ENCODE measurements around the gene ELMO1.

ELMO1 gene

DNA sequence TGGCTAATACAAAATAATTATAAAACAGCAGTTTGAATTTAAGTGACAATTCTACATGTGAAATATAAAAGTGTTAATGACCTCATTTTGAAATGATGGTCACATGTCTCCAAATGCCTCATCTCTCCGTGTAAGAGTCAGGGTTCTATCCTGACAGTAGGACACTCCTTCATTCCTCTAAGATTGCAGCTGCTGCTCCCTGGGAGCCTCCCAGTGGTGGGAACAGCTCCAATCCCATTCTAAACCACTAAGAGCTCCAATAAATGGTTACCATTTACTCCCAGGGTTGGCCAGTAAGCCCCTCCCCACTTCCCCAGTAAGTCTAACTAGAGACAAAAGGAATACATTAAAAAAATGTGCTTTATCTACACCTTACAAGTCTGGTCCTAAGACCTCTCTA is 379.8 kb downstream of the ELMO1 start:
- TF ChIP-seq ZFX (IDR thresholded peaks at IDR 0.05; ENCODE audit: borderline replicate concordance) = no peak
- TF ChIP-seq, protein P1, sequence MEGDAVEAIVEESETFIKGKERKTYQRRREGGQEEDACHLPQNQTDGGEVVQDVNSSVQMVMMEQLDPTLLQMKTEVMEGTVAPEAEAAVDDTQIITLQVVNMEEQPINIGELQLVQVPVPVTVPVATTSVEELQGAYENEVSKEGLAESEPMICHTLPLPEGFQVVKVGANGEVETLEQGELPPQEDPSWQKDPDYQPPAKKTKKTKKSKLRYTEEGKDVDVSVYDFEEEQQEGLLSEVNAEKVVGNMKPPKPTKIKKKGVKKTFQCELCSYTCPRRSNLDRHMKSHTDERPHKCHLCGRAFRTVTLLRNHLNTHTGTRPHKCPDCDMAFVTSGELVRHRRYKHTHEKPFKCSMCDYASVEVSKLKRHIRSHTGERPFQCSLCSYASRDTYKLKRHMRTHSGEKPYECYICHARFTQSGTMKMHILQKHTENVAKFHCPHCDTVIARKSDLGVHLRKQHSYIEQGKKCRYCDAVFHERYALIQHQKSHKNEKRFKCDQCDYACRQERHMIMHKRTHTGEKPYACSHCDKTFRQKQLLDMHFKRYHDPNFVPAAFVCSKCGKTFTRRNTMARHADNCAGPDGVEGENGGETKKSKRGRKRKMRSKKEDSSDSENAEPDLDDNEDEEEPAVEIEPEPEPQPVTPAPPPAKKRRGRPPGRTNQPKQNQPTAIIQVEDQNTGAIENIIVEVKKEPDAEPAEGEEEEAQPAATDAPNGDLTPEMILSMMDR (IDR thresholded peaks at IDR 0.05) = no peak
- H3K27ac ChIP-seq = no peak overlapping the region

DNA sequence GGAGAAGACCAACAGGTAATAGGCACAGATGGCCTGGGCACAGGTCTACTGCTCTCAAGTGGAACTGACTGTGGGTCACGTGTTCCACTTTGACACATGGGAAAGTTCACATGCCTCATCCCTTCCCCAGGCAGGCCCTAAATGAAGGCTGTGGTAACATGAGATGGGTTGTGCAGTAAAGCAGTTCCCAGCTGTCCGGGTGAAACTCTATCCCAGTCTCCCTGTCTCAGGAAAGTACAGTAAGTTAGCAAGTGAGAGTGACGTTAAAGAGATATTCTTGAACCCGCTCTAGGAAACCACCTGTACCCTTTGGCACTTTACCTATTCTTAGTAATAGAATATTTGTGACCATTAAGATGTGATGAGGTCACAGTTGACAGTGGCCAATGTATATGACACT is 380.6 kb downstream of the ELMO1 start:
- TF ChIP-seq ZFX (IDR thresholded peaks at IDR 0.05; ENCODE audit: borderline replicate concordance) = no peak
- TF ChIP-seq, protein P1 (IDR thresholded peaks at IDR 0.05) = no peak
- H3K27ac ChIP-seq = no peak overlapping the region

DNA sequence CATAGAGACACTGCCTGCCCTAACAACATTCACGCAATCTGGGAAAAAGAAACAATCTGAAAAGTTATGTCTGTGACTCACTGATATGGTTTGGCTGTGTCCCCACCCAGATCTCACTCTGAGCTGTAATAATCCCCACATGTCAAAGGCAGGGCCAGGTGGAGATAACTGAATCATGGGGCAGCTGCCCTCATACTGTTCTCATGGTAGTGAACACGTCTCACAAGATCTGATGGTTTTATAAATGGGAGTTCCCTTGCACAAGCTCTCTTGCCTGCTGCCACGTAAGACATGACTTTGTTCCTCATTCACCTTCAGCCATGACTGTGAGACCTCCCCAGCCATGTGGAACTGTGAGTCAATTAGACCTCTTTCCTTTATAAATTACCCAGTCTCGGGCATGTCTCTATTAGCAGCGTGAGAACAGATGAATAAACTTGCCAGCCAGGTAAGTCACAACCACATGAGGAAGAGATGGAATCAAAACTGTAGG is 382.8 kb downstream of the ELMO1 start:
- no peak overlapping the region for H3K27ac ChIP-seq
- TF ChIP-seq ZFX (IDR thresholded peaks at IDR 0.05; ENCODE audit: borderline replicate concordance) = no peak
- TF ChIP-seq, protein P1 (IDR thresholded peaks at IDR 0.05) = no peak

DNA sequence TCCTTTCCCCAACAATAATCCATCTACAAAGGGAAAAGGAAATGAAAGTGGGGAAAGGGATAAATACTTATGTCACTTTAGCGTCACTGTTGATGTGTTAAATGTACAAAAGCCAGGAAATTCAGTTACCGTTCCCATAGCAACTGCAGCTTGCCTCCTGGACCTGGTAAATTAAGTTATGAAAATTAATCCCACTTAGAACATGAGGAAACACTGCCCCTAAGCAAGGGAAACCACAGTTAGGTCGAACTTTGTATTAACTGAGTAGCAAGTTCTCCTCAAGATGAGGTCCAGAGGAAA is 386.2 kb downstream of the ELMO1 start:
- no peak for TF ChIP-seq ZFX (IDR thresholded peaks at IDR 0.05; ENCODE audit: borderline replicate concordance)
- TF ChIP-seq, protein P1 (IDR thresholded peaks at IDR 0.05) = no peak
- no peak overlapping the region for H3K27ac ChIP-seq

DNA sequence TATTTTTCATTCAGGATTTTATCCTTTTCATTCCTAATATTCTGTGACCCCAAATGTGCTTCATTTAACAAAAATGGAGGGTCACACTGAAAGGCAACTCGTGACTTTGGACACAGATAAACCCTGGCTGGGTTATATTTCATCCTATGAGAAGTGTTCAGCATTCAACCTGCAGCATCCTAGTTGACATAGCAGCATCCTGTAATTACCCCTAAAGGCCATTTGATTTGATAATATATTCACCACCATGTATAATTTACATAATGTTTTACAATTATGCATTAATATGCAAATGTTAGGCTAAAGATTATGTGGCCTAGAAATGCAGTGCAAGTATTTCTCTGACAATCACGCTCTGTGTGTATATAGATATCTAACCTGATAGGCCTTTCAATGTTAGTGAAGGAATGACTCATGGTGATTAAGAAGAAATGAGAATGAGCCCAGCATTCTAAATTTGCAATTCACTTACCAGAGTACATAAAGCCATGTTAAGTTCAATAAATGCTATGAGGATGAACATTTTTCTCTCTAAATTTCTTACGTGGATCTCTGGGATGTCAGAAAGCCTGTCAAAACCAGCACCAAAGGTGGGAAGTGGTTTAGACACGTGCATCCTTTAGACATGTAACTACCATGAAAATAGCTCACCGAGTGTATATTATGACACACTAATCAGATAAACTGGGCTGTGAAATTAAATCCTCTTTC is 386.7 kb downstream of the ELMO1 start:
- no peak overlapping the region for H3K27ac ChIP-seq
- TF ChIP-seq ZFX (IDR thresholded peaks at IDR 0.05; ENCODE audit: borderline replicate concordance) = no peak
- TF ChIP-seq, protein P1 (IDR thresholded peaks at IDR 0.05) = no peak

DNA sequence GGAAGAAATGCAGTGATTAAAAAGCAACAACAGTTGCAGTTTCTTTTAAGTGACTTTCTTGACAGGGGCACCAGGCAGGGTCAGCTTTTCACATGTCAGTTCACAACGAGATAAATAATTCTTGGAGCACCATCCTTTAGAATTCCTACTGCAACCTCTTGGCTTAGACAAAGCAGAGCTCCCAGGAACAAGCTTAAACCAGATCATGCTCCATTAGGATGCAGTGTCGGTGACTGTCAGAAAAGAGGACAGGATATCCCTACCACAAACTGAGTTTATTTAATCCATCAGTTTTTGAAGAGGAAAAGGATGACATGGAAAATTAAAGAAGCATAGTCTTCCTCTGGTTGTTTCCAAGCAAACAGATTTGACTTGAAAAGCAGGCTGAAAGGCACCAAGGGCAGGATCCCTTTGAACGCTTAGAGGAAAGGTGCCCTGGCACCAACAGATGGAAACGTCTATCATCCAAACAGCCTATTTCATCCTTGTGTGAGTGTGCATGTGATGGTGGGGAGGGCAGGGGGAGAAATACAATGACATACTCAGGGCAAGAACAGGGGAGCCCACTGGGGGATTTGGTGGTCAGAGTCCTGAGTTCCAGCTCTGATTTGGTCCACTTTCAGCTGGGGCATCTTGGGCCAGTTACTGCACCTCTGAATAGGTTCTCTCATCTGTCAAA is 392.3 kb downstream of the ELMO1 start:
- H3K27ac ChIP-seq = no peak overlapping the region
- TF ChIP-seq, protein P1 (IDR thresholded peaks at IDR 0.05) = no peak
- TF ChIP-seq ZFX (IDR thresholded peaks at IDR 0.05; ENCODE audit: borderline replicate concordance) = no peak

DNA sequence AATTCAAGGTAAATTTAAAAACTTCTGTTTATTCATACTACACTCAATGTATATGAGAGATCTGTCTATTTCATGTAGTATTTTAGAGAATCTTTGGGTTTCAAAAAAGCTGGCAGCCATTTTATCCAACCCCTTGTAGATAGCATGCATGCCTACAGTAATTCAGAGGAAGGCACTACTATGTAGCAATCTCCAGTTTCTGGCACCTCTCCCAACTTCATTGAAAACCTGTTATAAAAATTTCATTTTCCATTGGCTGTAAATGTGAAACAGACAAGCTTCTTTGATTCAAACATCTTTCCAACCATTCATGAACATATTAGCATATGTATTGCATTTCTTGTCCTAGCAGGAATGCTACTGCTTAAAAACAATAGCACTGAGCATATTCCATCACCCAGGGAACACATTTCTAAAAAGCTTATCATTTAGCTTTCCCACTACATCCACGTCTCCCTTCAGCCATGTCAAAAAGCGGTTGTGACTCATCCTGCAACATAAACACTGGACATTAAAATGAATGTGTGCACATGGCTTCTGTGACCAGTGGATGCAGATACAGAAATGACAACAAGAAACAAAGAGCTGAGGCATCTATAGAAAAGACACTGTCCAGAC is 393.9 kb downstream of the ELMO1 start:
- TF ChIP-seq ZFX (IDR thresholded peaks at IDR 0.05; ENCODE audit: borderline replicate concordance) = no peak
- TF ChIP-seq, protein P1 (IDR thresholded peaks at IDR 0.05) = no peak
- H3K27ac ChIP-seq = no peak overlapping the region

All from 22Rv1 (cell line).